Measurements from ENCODE around the gene HOXA3. TPM values are rescaled to one million over a fixed set of nuclear protein-coding genes. Genes with fewer than 3 reads are reported as not detected.

The HOXA3 gene
- total and polyA plus RNA-seq, 2 of the 8 experiments (the other 6 are each of a cell fraction or from before 2014, with no cell fraction given): not detected

DNA sequence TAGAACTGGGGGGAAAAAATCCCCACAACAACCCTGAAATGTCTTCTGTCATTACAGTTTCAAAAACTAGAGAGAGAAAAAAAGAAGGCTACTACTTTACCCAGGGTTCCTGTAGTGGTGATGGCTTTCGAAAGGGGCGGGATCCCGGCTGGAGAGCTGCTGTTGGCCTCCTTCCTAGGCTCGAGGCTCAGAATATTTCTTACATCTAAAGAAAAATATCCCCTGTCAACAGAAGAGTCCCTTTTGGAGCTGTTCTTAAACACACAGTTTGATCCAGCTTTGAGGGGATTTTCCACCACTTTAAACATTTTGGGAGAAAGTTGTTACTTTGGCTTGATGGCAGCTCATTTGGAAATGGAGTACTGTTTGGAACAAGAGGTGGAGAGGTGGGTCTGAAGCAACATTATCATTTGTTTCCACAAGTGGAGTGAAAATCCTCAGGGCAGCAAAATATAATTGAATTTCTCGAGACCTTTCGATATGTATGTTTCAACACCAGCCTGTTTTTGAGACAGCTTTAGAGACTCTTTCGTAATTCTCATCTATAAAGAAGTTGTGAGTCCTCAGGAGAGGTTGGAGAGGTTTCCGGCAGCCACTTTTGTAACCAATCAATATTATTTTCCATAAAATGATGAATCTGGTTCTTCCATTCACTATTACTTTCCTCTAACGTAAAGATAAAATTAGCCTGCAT lies 42.5 kb upstream of the HOXA3 start (continued):
- TF ChIP-seq, protein P1, sequence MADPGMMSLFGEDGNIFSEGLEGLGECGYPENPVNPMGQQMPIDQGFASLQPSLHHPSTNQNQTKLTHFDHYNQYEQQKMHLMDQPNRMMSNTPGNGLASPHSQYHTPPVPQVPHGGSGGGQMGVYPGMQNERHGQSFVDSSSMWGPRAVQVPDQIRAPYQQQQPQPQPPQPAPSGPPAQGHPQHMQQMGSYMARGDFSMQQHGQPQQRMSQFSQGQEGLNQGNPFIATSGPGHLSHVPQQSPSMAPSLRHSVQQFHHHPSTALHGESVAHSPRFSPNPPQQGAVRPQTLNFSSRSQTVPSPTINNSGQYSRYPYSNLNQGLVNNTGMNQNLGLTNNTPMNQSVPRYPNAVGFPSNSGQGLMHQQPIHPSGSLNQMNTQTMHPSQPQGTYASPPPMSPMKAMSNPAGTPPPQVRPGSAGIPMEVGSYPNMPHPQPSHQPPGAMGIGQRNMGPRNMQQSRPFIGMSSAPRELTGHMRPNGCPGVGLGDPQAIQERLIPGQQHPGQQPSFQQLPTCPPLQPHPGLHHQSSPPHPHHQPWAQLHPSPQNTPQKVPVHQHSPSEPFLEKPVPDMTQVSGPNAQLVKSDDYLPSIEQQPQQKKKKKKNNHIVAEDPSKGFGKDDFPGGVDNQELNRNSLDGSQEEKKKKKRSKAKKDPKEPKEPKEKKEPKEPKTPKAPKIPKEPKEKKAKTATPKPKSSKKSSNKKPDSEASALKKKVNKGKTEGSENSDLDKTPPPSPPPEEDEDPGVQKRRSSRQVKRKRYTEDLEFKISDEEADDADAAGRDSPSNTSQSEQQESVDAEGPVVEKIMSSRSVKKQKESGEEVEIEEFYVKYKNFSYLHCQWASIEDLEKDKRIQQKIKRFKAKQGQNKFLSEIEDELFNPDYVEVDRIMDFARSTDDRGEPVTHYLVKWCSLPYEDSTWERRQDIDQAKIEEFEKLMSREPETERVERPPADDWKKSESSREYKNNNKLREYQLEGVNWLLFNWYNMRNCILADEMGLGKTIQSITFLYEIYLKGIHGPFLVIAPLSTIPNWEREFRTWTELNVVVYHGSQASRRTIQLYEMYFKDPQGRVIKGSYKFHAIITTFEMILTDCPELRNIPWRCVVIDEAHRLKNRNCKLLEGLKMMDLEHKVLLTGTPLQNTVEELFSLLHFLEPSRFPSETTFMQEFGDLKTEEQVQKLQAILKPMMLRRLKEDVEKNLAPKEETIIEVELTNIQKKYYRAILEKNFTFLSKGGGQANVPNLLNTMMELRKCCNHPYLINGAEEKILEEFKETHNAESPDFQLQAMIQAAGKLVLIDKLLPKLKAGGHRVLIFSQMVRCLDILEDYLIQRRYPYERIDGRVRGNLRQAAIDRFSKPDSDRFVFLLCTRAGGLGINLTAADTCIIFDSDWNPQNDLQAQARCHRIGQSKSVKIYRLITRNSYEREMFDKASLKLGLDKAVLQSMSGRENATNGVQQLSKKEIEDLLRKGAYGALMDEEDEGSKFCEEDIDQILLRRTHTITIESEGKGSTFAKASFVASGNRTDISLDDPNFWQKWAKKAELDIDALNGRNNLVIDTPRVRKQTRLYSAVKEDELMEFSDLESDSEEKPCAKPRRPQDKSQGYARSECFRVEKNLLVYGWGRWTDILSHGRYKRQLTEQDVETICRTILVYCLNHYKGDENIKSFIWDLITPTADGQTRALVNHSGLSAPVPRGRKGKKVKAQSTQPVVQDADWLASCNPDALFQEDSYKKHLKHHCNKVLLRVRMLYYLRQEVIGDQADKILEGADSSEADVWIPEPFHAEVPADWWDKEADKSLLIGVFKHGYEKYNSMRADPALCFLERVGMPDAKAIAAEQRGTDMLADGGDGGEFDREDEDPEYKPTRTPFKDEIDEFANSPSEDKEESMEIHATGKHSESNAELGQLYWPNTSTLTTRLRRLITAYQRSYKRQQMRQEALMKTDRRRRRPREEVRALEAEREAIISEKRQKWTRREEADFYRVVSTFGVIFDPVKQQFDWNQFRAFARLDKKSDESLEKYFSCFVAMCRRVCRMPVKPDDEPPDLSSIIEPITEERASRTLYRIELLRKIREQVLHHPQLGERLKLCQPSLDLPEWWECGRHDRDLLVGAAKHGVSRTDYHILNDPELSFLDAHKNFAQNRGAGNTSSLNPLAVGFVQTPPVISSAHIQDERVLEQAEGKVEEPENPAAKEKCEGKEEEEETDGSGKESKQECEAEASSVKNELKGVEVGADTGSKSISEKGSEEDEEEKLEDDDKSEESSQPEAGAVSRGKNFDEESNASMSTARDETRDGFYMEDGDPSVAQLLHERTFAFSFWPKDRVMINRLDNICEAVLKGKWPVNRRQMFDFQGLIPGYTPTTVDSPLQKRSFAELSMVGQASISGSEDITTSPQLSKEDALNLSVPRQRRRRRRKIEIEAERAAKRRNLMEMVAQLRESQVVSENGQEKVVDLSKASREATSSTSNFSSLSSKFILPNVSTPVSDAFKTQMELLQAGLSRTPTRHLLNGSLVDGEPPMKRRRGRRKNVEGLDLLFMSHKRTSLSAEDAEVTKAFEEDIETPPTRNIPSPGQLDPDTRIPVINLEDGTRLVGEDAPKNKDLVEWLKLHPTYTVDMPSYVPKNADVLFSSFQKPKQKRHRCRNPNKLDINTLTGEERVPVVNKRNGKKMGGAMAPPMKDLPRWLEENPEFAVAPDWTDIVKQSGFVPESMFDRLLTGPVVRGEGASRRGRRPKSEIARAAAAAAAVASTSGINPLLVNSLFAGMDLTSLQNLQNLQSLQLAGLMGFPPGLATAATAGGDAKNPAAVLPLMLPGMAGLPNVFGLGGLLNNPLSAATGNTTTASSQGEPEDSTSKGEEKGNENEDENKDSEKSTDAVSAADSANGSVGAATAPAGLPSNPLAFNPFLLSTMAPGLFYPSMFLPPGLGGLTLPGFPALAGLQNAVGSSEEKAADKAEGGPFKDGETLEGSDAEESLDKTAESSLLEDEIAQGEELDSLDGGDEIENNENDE (IDR thresholded peaks at IDR 0.05; ENCODE audit: insufficient replicate concordance, low read length): no peak
- TF ChIP-seq TBP (IDR thresholded peaks at IDR 0.05; ENCODE audit: low read depth, low read length) (no peak), BACH1 (IDR thresholded peaks at IDR 0.05; ENCODE audit: low read length) (no peak), TEAD4 (IDR thresholded peaks at IDR 0.05; ENCODE audit: low read depth, low read length) (no peak), NANOG (IDR thresholded peaks at IDR 0.05; ENCODE audit: insufficient read depth, low read depth, low read length, poor library complexity, severe bottlenecking) (no peak)
- TF ChIP-seq, protein P2, sequence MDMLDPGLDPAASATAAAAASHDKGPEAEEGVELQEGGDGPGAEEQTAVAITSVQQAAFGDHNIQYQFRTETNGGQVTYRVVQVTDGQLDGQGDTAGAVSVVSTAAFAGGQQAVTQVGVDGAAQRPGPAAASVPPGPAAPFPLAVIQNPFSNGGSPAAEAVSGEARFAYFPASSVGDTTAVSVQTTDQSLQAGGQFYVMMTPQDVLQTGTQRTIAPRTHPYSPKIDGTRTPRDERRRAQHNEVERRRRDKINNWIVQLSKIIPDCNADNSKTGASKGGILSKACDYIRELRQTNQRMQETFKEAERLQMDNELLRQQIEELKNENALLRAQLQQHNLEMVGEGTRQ (IDR thresholded peaks at IDR 0.05; ENCODE audit: low read length): no peak
